GM12892 (cell line): ENCODE measurements around the gene DENND1A.

ENCODE experiments used
- POLR2AphosphoS5 ChIP-seq: IDR thresholded peaks from 2 replicates; pipeline ENCODE4 v1.6.1; 2011; ENCODE audit warnings: low read depth, low read length, control low read depth
- TAF1 ChIP-seq: IDR thresholded peaks from 2 replicates; pipeline ENCODE4 v1.6.1; 2011; ENCODE audit warnings: low read depth, mild to moderate bottlenecking, control low read depth, low read length, borderline replicate concordance

GRCh38 chr9:123561046-123561445 is 368.9 kb downstream of the DENND1A start:
- TF ChIP-seq POLR2AphosphoS5: no peak
- TF ChIP-seq TAF1: no peak
